ENCODE data around the gene RGCC.

DNA sequence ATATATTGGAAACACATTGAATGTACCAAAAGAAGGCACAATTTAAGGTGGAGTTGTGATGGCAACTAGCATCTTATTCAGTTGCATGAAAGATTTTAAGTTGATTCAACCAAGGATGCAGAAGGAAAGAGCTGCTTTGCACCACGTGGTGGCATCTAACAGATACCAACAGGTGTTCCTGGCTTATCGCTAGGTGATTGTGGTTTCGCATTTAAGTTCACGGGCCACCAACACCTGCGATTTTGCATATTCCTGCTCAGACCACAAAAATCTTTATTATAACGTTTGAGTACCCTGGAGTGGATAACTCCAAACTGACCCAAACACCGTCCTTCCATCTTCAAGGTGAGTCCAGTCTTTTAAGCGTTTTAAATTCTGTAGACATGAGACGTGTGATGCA, 45.3 kb downstream of the RGCC start:
- TF ChIP-seq CTCF (IDR thresholded peaks at IDR 0.05) (no peak), POLR2A (IDR thresholded peaks at IDR 0.05) (no peak)
